IMR-90 (cell line): ENCODE data around the gene C15orf40. TPM values are rescaled to one million over a fixed set of nuclear protein-coding genes. Genes with fewer than 3 reads are reported as not detected.

ENCODE experiments used
- ATAC-seq: fragments of 200-7000 bp; cut with Tn5 transposase; 2 replicates; pipeline ENCODE4 v1.9.1; 2020; ENCODE audit warnings: low read depth, mild to moderate bottlenecking, moderate library complexity
- BruUV-seq: library from RNA; stranded (reverse); fragments of 400-500 nt; replicated peaks from 2 replicates; lab custom pipeline; 2021; lab: Mats Ljungman, UMichigan
- CTCF ChIA-PET: fragments of 300-600 bp; formaldehyde crosslinking; extraction: SDS; loops from one replicate; lab custom pipeline; 2021; ENCODE audit warnings: antibody characterized with exemption; lab: Yijun Ruan, JAX
- POLR2A ChIA-PET: fragments of 300-600 bp; sonication (Branson Sonifier 250); formaldehyde crosslinking; loops from one replicate; lab custom pipeline; 2022; ENCODE audit warnings: antibody characterized with exemption; ENCODE audit not compliant: unreplicated experiment; lab: Charles Lee
- DNase-seq: peaks from one replicate; pipeline ENCODE4 v3.0.0; 2013
- H2AFZ ChIP-seq: replicated peaks from 2 replicates; pipeline ENCODE3; 2013; ENCODE audit warnings: low read length, mild to moderate bottlenecking; ENCODE audit not compliant: poor library complexity
- H2AK5ac ChIP-seq: 2 replicates; pipeline ENCODE4 v1.6.1; 2013; ENCODE audit warnings: low read depth, low read length, inconsistent platforms
- H2AK9ac ChIP-seq: replicated peaks from 2 replicates; pipeline ENCODE3; 2013; ENCODE audit warnings: mild to moderate bottlenecking, low read depth, low read length, moderate library complexity; ENCODE audit not compliant: poor library complexity
- H2BK120ac ChIP-seq: 2 replicates; pipeline ENCODE4 v1.6.1; 2013; ENCODE audit warnings: low read depth, low read length, inconsistent platforms
- H2BK15ac ChIP-seq: 3 replicates; pipeline ENCODE4 v1.6.1; 2013; ENCODE audit warnings: low read depth, low read length, inconsistent platforms
- H2BK20ac ChIP-seq: 2 replicates; pipeline ENCODE4 v1.6.1; 2013; ENCODE audit warnings: low read depth, mild to moderate bottlenecking, inconsistent platforms, low read length, moderate library complexity
- H2BK5ac ChIP-seq: 2 replicates; pipeline ENCODE4 v1.6.1; 2013; ENCODE audit warnings: mild to moderate bottlenecking, low read depth, low read length, inconsistent platforms; ENCODE audit not compliant: poor library complexity, severe bottlenecking
- H3K14ac ChIP-seq: replicated peaks from 2 replicates; pipeline ENCODE4 v1.6.1; 2013; ENCODE audit warnings: low read depth, low read length, inconsistent platforms
- H3K18ac ChIP-seq: 2 replicates; pipeline ENCODE4 v1.6.1; 2013; ENCODE audit warnings: low read depth, low read length, control low read depth
- H3K23ac ChIP-seq: 2 replicates; pipeline ENCODE4 v1.6.1; 2013; ENCODE audit warnings: low read depth, low read length, inconsistent platforms
- H3K27ac ChIP-seq: 2 replicates; pipeline ENCODE4 v1.5.1; 2013; ENCODE audit warnings: mild to moderate bottlenecking, control low read depth, low read length; ENCODE audit not compliant: insufficient read depth
- H3K27me3 ChIP-seq: 2 replicates; pipeline ENCODE4 v1.6.1; 2013; ENCODE audit warnings: low read length; ENCODE audit not compliant: control insufficient read depth, insufficient read depth
- H3K36me3 ChIP-seq: 2 replicates; pipeline ENCODE4 v1.6.1; 2013; ENCODE audit warnings: low read length, mixed read lengths; ENCODE audit not compliant: control insufficient read depth, insufficient read depth
- H3K4ac ChIP-seq: 2 replicates; pipeline ENCODE4 v1.6.1; 2013; ENCODE audit warnings: low read depth, low read length, inconsistent platforms
- H3K4me1 ChIP-seq: 2 replicates; pipeline ENCODE4 v1.6.1; 2013; ENCODE audit warnings: low read length, mixed read lengths; ENCODE audit not compliant: control insufficient read depth, insufficient read depth
- H3K4me2 ChIP-seq: 2 replicates; pipeline ENCODE4 v1.6.1; 2013; ENCODE audit warnings: low read depth, mild to moderate bottlenecking, control low read depth, low read length, moderate library complexity
- H3K4me3 ChIP-seq: 2 replicates; pipeline ENCODE4 v1.5.1; 2013; ENCODE audit warnings: low read depth, mild to moderate bottlenecking, control low read depth, low read length, moderate library complexity; ENCODE audit not compliant: insufficient read depth
- H3K56ac ChIP-seq: 2 replicates; pipeline ENCODE4 v1.6.1; 2013; ENCODE audit warnings: low read length, inconsistent platforms; ENCODE audit not compliant: insufficient read depth; ENCODE audit errors: extremely low read depth
- H3K79me1 ChIP-seq, 2 experiments: 2 replicates each; pipeline ENCODE4 v1.6.1; 2013; ENCODE audit warnings: low read length in 2 of 2, inconsistent platforms in 1 of 2, low read depth in 1 of 2
- H3K9ac ChIP-seq: 2 replicates; pipeline ENCODE4 v1.6.1; 2013; ENCODE audit warnings: low read depth, low read length, control low read depth
- H3K9me1 ChIP-seq: 2 replicates; pipeline ENCODE4 v1.6.1; 2013; ENCODE audit warnings: low read length, inconsistent platforms; ENCODE audit not compliant: insufficient read depth
- H3K9me3 ChIP-seq: 2 replicates; pipeline ENCODE4 v1.6.1; 2013; ENCODE audit warnings: low read length; ENCODE audit not compliant: control insufficient read depth, insufficient read depth
- H4K20me1 ChIP-seq: 2 replicates; pipeline ENCODE4 v1.6.1; 2013; ENCODE audit warnings: low read length, inconsistent platforms; ENCODE audit not compliant: insufficient read depth
- H4K5ac ChIP-seq: 2 replicates; pipeline ENCODE4 v1.6.1; 2013; ENCODE audit warnings: mild to moderate bottlenecking, low read depth, low read length, control low read depth
- H4K8ac ChIP-seq, 2 experiments: 2 replicates each; pipeline ENCODE4 v1.6.1; 2013; ENCODE audit warnings: low read depth in 2 of 2, low read length in 2 of 2, control low read depth in 1 of 2, inconsistent platforms in 1 of 2
- H4K91ac ChIP-seq: 2 replicates; pipeline ENCODE4 v1.6.1; 2013; ENCODE audit warnings: low read depth, low read length, inconsistent platforms; ENCODE audit not compliant: insufficient read depth
- BHLHE40 ChIP-seq: fragments of 150-350 bp; IDR thresholded peaks from 2 replicates; pipeline ENCODE4 v1.6.1; 2016; ENCODE audit warnings: mild to moderate bottlenecking, low read depth, low read length
- CHD1 ChIP-seq: IDR thresholded peaks from 2 replicates; pipeline ENCODE4 v1.6.1; 2012; ENCODE audit warnings: low read depth, low read length, improper control_type of control experiment
- MAFK ChIP-seq: IDR thresholded peaks from 2 replicates; pipeline ENCODE4 v1.6.1; 2012; ENCODE audit warnings: low read depth, low read length, improper control_type of control experiment
- RAD21 ChIP-seq: IDR thresholded peaks from 2 replicates; pipeline ENCODE4 v1.6.1; 2012; ENCODE audit warnings: low read length, improper control_type of control experiment
- RCOR1 ChIP-seq: IDR thresholded peaks from 2 replicates; pipeline ENCODE4 v1.6.1; 2012; ENCODE audit warnings: mild to moderate bottlenecking, low read length, improper control_type of control experiment; ENCODE audit not compliant: insufficient replicate concordance
- RFX5 ChIP-seq: IDR thresholded peaks from 2 replicates; pipeline ENCODE4 v1.8.0; 2012; ENCODE audit warnings: low read depth, mild to moderate bottlenecking, low read length, moderate library complexity
- WGBS, 2 experiments: methylation state at CpG; one replicate each; pipeline versions ENCODE4 v1.1.5 to v1.1.7; 2013; ENCODE audit warnings: missing lambda C conversion rate in 2 of 2; ENCODE audit not compliant: insufficient read length in 1 of 2; ENCODE audit errors: extremely low coverage in 2 of 2; 5-methylcytosine and 5-hydroxymethylcytosine counted together
- dilution Hi-C: fragments of 300-500 bp; cut with HindIII; formaldehyde crosslinking; loops from one replicate; pipeline ENCODE4 v1.14.3; 2018; ENCODE audit warnings: low sequenced_read_pairs; ENCODE audit not compliant: unreplicated experiment
- in situ Hi-C: fragments of 300-500 bp; cut with MboI; formaldehyde crosslinking; loops from 3 replicates; pipeline ENCODE4 v1.14.3; 2019; ENCODE audit warnings: low sequenced_read_pairs, inconsistent platforms, mixed read lengths
- intact Hi-C: fragments of 100-400 bp; cut with micrococcal nuclease; formaldehyde crosslinking; loops from 2 replicates; pipeline ENCODE4 v1.10.0; 2022
- polyA plus RNA-seq, 3 experiments: library from polyadenylated mRNA; depleted of rRNA; stranded (reverse); fragments of >200 nt; gene quantifications; 2 replicates each; pipeline ENCODE4 v1.2.3, GENCODE V29; 2012; ENCODE audit warnings: low replicate concordance in 1 of 3
- total RNA-seq: library from RNA; depleted of rRNA; stranded (reverse); fragments of >200 nt; gene quantifications from 2 replicates; pipeline ENCODE4 v1.2.3, GENCODE V29; 2012
- TF ChIP-seq, protein P1 (sequence below): fragments of 150-350 bp; IDR thresholded peaks from 2 replicates; pipeline ENCODE4 v1.6.1; 2016; ENCODE audit warnings: low read depth, mild to moderate bottlenecking, low read length, moderate library complexity, borderline replicate concordance

Gene C15orf40
- total and polyA plus RNA-seq, 2 of the 4 experiments (the other 2 are of a cell fraction) = 7.0 to 10.7 TPM

DNA sequence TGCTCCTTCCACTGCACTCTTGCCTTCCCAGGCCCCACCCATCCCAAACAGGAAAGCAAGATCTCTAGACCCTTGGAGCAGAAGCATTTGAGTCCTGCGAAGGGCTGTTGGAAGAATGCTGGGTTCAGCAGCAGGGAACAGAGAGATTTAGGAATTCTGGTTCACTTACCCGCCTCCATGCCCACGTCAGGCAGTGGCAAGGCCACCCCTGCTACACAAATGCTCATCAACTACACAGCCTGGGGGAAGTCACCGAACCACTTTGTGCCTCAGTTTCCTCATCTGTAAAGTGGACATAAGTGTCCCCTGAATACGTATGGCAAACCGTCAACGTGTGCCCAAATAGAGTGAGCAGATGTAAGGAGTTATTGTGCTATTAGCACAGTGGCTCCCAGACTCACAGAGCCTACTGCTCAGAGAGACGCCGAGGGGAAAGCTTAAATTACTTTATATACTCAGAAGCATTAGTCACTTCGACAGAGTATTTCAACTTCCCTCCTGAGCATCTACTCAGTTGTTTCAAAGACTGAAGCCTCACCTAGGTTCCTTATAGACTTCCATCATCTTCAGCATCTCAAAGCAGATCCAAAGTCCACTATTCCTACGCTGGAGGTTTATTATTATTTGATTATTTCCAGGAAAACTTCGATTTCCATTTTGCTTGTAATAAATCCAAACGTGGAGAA, 59.8 kb downstream of the C15orf40 start:
- no peaks in the 10 kb centered on the region; the same call in 1 of the 2 replicates for H3K9me1 ChIP-seq
- H3K4me2 ChIP-seq = no peak overlapping the region
- H3K56ac ChIP-seq = no peak overlapping the region
- no peak overlapping the region for H3K4me3 ChIP-seq
- dilution Hi-C loops (no loop called here), intact Hi-C loops (loop anchor here (10.0 kb wide), 1 partner anchor 97 kb away; no protein-coding TSS in a partner anchor), in situ Hi-C loops (no loop called here)
- no peak overlapping the region for H4K8ac ChIP-seq
- TF ChIP-seq RCOR1 (no peak), RFX5 (no peak), RAD21 (no peak), BHLHE40 (no peak), MAFK (no peak), CHD1 (no peak)
- TF ChIP-seq, protein P1, sequence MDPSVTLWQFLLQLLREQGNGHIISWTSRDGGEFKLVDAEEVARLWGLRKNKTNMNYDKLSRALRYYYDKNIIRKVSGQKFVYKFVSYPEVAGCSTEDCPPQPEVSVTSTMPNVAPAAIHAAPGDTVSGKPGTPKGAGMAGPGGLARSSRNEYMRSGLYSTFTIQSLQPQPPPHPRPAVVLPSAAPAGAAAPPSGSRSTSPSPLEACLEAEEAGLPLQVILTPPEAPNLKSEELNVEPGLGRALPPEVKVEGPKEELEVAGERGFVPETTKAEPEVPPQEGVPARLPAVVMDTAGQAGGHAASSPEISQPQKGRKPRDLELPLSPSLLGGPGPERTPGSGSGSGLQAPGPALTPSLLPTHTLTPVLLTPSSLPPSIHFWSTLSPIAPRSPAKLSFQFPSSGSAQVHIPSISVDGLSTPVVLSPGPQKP = no peak
- H4K5ac ChIP-seq = no peak overlapping the region
- H2BK20ac ChIP-seq = no peak overlapping the region
- H3K18ac ChIP-seq = no peak overlapping the region
- H2BK120ac ChIP-seq = no peak overlapping the region
- no peaks in the 10 kb centered on the region for H3K36me3 ChIP-seq
- H3K9ac ChIP-seq = no peak overlapping the region
- no peaks in the 10 kb centered on the region for H3K79me1 ChIP-seq
- peaks cover 24% of the 10 kb centered on the region for H3K27me3 ChIP-seq
- POLR2A ChIA-PET = no interaction called here
- H3K4ac ChIP-seq = no peak overlapping the region
- no peaks in the 10 kb centered on the region for H3K4me1 ChIP-seq
- CTCF ChIA-PET = no interaction called here
- no peak overlapping the region for H2AK5ac ChIP-seq
- H3K9me3 ChIP-seq = no peaks in the 10 kb centered on the region
- no peak overlapping the region for H2BK15ac ChIP-seq
- no peak for ATAC-seq
- H2BK5ac ChIP-seq = no peak overlapping the region
- no peak overlapping the region for H3K27ac ChIP-seq
- H3K14ac ChIP-seq = no peak overlapping the region
- WGBS, 2 experiments = 100% methylated on average over 1 of the region's 13 CpGs; no CpG with 5 or more reads in 1 of the 2 experiments
- BruUV-seq = no TSS peak
- no peak overlapping the region for H2AFZ ChIP-seq
- H4K91ac ChIP-seq = no peak overlapping the region
- no peak overlapping the region for H3K23ac ChIP-seq
- no peaks in the 10 kb centered on the region for H4K20me1 ChIP-seq
- H2AK9ac ChIP-seq = no peak overlapping the region
- no peak for DNase-seq
